ENCODE measurements around the gene KSR1. TPM values are rescaled to one million over a fixed set of nuclear protein-coding genes. Genes with fewer than 3 reads are reported as not detected.

Gene KSR1
- total RNA-seq, 1 experiment from 2014 or later = 19.1 TPM

DNA sequence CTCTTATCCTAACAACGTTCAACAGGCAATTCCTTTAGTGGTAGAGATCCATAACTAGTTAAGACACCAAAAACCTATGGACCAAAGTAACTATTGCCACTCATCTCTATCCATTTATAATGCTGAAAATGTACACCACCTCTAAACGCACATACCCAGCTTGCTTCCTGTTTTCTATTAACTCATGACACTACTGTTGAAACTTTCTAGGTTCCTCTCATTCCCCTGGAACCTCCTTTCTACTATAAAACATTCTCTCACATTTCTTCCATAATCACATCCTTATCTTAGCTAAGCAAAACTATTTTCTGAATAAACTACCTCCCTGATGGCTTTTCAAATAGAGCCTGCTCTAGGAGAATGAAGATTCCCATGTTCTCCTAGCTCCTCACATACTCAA is 42.9 kb upstream of the KSR1 start:
- no peak overlapping the region for H3K4me2 ChIP-seq
- no peaks in the 10 kb centered on the region for H3K9me2 ChIP-seq (ENCODE audit: insufficient read depth)
- H3K27ac ChIP-seq = no peak overlapping the region
- H3K79me2 ChIP-seq (ENCODE audit: low read depth) = no peaks in the 10 kb centered on the region
- no peaks in the 10 kb centered on the region for H3F3A ChIP-seq (ENCODE audit: insufficient read depth, low read depth)
- no peaks in the 10 kb centered on the region for H4K20me1 ChIP-seq (ENCODE audit: insufficient read depth)
- H3K4me3 ChIP-seq = no peak overlapping the region
- no peak overlapping the region for H2AFZ ChIP-seq
- CTCF ChIA-PET = no interaction called here
- POLR2A ChIA-PET (ENCODE audit: unreplicated experiment) = interaction anchor here (0.7 kb wide), 1 partner anchor 112 kb away, joined by 3 read pairs; no protein-coding TSS in a partner anchor
- TF ChIP-seq EZH2 (IDR thresholded peaks at IDR 0.05; ENCODE audit: low read depth) (no peak), CTCF (conservative IDR thresholded peaks at IDR 0.05) (no peak)
- BruUV-seq (replicated peaks) = no TSS peak
- peaks cover 7% of the 10 kb centered on the region; the same call in 1 of the 2 replicates for H3K4me1 ChIP-seq (replicated peaks; ENCODE audit: insufficient read depth)
- intact Hi-C loops (cut with micrococcal nuclease; ENCODE audit: unreplicated experiment) = no loop called here
- no peaks in the 10 kb centered on the region for H3K9me3 ChIP-seq (ENCODE audit: insufficient read depth, low read depth)
- no peaks in the 10 kb centered on the region for H3K36me3 ChIP-seq (ENCODE audit: low read depth)
- no peak for DNase-seq
- no peaks in the 10 kb centered on the region for H3K27me3 ChIP-seq (ENCODE audit: insufficient read depth, low read depth)

DNA sequence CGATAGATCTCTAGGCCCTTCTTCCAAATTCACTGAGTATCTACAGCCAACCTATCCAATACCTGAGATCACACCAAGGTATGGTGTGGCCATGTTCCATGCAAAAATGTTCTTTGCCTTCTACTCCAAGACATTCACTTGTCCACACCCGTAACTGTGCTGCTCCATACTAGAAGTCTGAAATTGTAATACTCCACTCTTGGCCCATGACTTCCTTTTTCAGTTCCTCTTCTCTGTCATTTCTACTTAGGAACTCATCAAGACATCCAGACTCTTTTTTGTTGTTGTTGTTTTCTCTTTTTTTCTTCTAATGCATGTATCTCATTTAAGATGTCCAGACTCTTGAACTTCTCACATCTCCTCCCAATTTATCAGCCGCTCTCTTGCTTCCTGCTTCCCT is 42.5 kb upstream of the KSR1 start:
- 0 out of 2 replicates have a peak, but pooled peaks cover 2% of the 10 kb centered on the region for H3K4me1 ChIP-seq (replicated peaks; ENCODE audit: insufficient read depth)
- H3K79me2 ChIP-seq (ENCODE audit: low read depth) = no peaks in the 10 kb centered on the region
- no peaks in the 10 kb centered on the region for H3K27me3 ChIP-seq (ENCODE audit: insufficient read depth, low read depth)
- no peaks in the 10 kb centered on the region for H3F3A ChIP-seq (ENCODE audit: insufficient read depth, low read depth)
- intact Hi-C loops (cut with micrococcal nuclease; ENCODE audit: unreplicated experiment) = no loop called here
- H3K9me3 ChIP-seq (ENCODE audit: insufficient read depth, low read depth) = no peaks in the 10 kb centered on the region
- H2AFZ ChIP-seq = no peak overlapping the region
- BruUV-seq (replicated peaks) = no TSS peak
- CTCF ChIA-PET = no interaction called here
- no peak for DNase-seq
- no peak overlapping the region for H3K4me3 ChIP-seq
- H3K4me2 ChIP-seq = no peak overlapping the region
- no peaks in the 10 kb centered on the region for H4K20me1 ChIP-seq (ENCODE audit: insufficient read depth)
- no peak overlapping the region for H3K27ac ChIP-seq
- no peaks in the 10 kb centered on the region for H3K36me3 ChIP-seq (ENCODE audit: low read depth)
- TF ChIP-seq CTCF (conservative IDR thresholded peaks at IDR 0.05) (no peak), EZH2 (IDR thresholded peaks at IDR 0.05; ENCODE audit: low read depth) (no peak)
- no peaks in the 10 kb centered on the region for H3K9me2 ChIP-seq (ENCODE audit: insufficient read depth)
- POLR2A ChIA-PET (ENCODE audit: unreplicated experiment) = no interaction called here

DNA sequence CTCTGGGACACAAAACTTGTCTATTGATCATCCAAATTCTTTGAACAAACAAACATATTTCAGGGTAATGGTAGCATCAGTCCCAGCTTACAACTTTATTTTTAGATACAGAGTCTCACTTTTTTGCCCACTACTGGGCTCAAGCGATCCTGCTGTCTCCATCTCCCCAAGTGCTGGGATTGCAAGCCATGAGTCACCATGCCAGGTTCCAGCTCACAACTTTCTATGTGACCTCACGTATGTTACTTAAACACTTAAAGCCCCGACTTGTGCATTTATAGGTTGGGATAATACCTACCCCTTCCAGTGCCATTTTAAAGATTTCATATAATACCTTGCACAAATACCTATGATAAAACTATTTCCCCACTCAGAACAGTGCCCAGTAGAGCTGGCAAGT is 42.0 kb upstream of the KSR1 start:
- ChIA-PET POLR2A (ENCODE audit: unreplicated experiment) (no interaction called here), CTCF (no interaction called here)
- TF ChIP-seq CTCF (conservative IDR thresholded peaks at IDR 0.05) (no peak), EZH2 (IDR thresholded peaks at IDR 0.05; ENCODE audit: low read depth) (no peak)
- no peak overlapping the region for H3K27ac ChIP-seq
- BruUV-seq (replicated peaks) = no TSS peak
- H3K27me3 ChIP-seq (ENCODE audit: insufficient read depth, low read depth) = no peaks in the 10 kb centered on the region
- H3K36me3 ChIP-seq (ENCODE audit: low read depth) = no peaks in the 10 kb centered on the region
- no peaks in the 10 kb centered on the region for H3K79me2 ChIP-seq (ENCODE audit: low read depth)
- no peaks in the 10 kb centered on the region for H4K20me1 ChIP-seq (ENCODE audit: insufficient read depth)
- H3K9me2 ChIP-seq (ENCODE audit: insufficient read depth) = no peaks in the 10 kb centered on the region
- H2AFZ ChIP-seq = no peak overlapping the region
- H3F3A ChIP-seq (ENCODE audit: insufficient read depth, low read depth) = no peaks in the 10 kb centered on the region
- no peaks in the 10 kb centered on the region for H3K9me3 ChIP-seq (ENCODE audit: insufficient read depth, low read depth)
- intact Hi-C loops (cut with micrococcal nuclease; ENCODE audit: unreplicated experiment) = no loop called here
- no peak for DNase-seq
- H3K4me2 ChIP-seq = no peak overlapping the region
- H3K4me3 ChIP-seq = no peak overlapping the region
- H3K4me1 ChIP-seq (replicated peaks; ENCODE audit: insufficient read depth) = no peaks in the 10 kb centered on the region
